Stomach (tissue), 4 donors: ENCODE data around the gene USP19.

Experiments
- CTCF ChIP-seq, 7 experiments: fragments of 450-650 bp in 4 of 7; fragments of 200-600 bp in 3 of 7; sonication (generic) in 3 of 7; IDR thresholded peaks; one replicate each; pipeline ENCODE4 v1.5.1; 2016 to 2019; ENCODE audit warnings: antibody characterized with exemption in 7 of 7, control low read depth in 2 of 7, mild to moderate bottlenecking in 1 of 7
- POLR2A ChIP-seq, 4 donors: fragments of 450-650 bp; IDR thresholded peaks; one replicate each; pipeline ENCODE4 v1.6.1; 2016; ENCODE audit warnings: antibody characterized with exemption in 4 of 4, control low read depth in 2 of 4, mild to moderate bottlenecking in 1 of 4, moderate library complexity in 1 of 4
- POLR2AphosphoS5 ChIP-seq, 3 donors: sonication (generic); formaldehyde crosslinking; IDR thresholded peaks; one replicate each; pipeline ENCODE4 v1.6.1; 2016; ENCODE audit warnings: antibody characterized with exemption in 3 of 3

GRCh38 chr3:49140080-49140479, 19.5 kb upstream of the USP19 start:
- TF ChIP-seq CTCF (IDR thresholded peaks at IDR 0.05) (no peak), POLR2A (IDR thresholded peaks at IDR 0.05) (no peak), POLR2AphosphoS5 (IDR thresholded peaks at IDR 0.05) (no peak)
